WTC11 (cell line): ENCODE measurements around the gene RIPOR1.

Experiments used
- FOXP1 ChIP-seq: sonication (generic); formaldehyde crosslinking; IDR thresholded peaks from 2 replicates; pipeline ENCODE4 v1.8.0; 2022; ENCODE audit warnings: missing genetic modification reagents, mild to moderate bottlenecking, moderate library complexity, borderline replicate concordance
- NR2C2 ChIP-seq: sonication (generic); formaldehyde crosslinking; IDR thresholded peaks from 2 replicates; pipeline ENCODE4 v1.8.0; 2022; ENCODE audit warnings: mild to moderate bottlenecking, missing genetic modification reagents
- STAT6 ChIP-seq: sonication (generic); formaldehyde crosslinking; conservative IDR thresholded peaks from 2 replicates; pipeline ENCODE4 v1.8.1; 2023; ENCODE audit warnings: mild to moderate bottlenecking, low read depth, missing genetic modification reagents, moderate library complexity
- ZBTB43 ChIP-seq: sonication (generic); formaldehyde crosslinking; IDR thresholded peaks from 2 replicates; pipeline ENCODE4 v1.8.1; 2023; ENCODE audit warnings: mild to moderate bottlenecking, missing genetic modification reagents
- TF ChIP-seq, protein P1 (sequence below): sonication (generic); formaldehyde crosslinking; IDR thresholded peaks from 2 replicates; pipeline ENCODE4 v1.8.1; 2022; ENCODE audit warnings: mild to moderate bottlenecking, missing genetic modification reagents, moderate library complexity, borderline replicate concordance
- TF ChIP-seq, protein P2 (sequence below): fragments of 200-600 bp; IDR thresholded peaks from 2 replicates; pipeline ENCODE4 v1.8.0; 2022; ENCODE audit warnings: antibody characterized with exemption

- TF ChIP-seq, protein P1, sequence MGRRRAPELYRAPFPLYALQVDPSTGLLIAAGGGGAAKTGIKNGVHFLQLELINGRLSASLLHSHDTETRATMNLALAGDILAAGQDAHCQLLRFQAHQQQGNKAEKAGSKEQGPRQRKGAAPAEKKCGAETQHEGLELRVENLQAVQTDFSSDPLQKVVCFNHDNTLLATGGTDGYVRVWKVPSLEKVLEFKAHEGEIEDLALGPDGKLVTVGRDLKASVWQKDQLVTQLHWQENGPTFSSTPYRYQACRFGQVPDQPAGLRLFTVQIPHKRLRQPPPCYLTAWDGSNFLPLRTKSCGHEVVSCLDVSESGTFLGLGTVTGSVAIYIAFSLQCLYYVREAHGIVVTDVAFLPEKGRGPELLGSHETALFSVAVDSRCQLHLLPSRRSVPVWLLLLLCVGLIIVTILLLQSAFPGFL (CRISPR knock-in tag), result no peak
- TF ChIP-seq FOXP1 (CRISPR knock-in tag), result no peak
- TF ChIP-seq NR2C2 (CRISPR knock-in tag), result no peak
- no peak for TF ChIP-seq ZBTB43 (CRISPR knock-in tag)
- no peak for TF ChIP-seq STAT6
- TF ChIP-seq, protein P2, sequence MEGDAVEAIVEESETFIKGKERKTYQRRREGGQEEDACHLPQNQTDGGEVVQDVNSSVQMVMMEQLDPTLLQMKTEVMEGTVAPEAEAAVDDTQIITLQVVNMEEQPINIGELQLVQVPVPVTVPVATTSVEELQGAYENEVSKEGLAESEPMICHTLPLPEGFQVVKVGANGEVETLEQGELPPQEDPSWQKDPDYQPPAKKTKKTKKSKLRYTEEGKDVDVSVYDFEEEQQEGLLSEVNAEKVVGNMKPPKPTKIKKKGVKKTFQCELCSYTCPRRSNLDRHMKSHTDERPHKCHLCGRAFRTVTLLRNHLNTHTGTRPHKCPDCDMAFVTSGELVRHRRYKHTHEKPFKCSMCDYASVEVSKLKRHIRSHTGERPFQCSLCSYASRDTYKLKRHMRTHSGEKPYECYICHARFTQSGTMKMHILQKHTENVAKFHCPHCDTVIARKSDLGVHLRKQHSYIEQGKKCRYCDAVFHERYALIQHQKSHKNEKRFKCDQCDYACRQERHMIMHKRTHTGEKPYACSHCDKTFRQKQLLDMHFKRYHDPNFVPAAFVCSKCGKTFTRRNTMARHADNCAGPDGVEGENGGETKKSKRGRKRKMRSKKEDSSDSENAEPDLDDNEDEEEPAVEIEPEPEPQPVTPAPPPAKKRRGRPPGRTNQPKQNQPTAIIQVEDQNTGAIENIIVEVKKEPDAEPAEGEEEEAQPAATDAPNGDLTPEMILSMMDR, result no peak
These were observed 11.5 kb upstream of the RIPOR1 start for GRCh38 chr16:67517155-67517445.
